Adrenal gland (tissue), 5 donors: ENCODE measurements around the gene TREH.
"Not testable (repeated sequence)": the region's sequence is repeated elsewhere in the genome, so short reads cannot be mapped to it uniquely, and the experiment has no call there.

Experiments
- POLR2A ChIP-seq, 2 donors: fragments of 450-650 bp; IDR thresholded peaks; one replicate each; pipeline ENCODE4 v1.6.1; 2017; ENCODE audit warnings: antibody characterized with exemption in 2 of 2, mild to moderate bottlenecking in 2 of 2, moderate library complexity in 1 of 2
- TF ChIP-seq, protein P1 (sequence below), 6 experiments: fragments of 450-650 bp in 4 of 6; fragments of 200-600 bp in 2 of 6; sonication (generic) in 1 of 6; IDR thresholded peaks; 1 replicate in 5 of 6; 2 replicates in 1 of 6; pipeline versions ENCODE4 v1.5.1 to v1.8.0; 2016 to 2021; ENCODE audit warnings: antibody characterized with exemption in 6 of 6, mild to moderate bottlenecking in 2 of 6, moderate library complexity in 1 of 6
- donor health status: DM: no; HTN: no; CAD: no.

DNA sequence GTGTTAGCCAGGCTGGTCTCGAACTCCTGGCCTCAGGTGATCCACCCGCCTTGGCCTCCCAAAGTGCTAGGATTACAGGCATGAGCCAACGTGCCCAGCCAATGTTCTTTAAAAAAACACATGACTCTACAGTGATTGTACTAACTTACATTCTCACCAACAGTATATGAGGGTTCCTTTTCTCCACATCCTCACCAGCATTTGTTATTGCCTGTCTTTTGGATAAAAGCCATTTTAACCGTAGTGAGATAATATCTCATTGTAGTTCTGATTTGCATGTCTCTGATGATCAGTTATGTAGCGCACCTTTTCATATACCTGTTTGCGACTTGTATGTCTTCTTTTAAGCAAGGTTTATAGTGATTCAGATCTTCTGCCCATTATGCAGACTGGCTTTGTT lies 3.5 kb upstream of the TREH start:
- TF ChIP-seq, protein P1, sequence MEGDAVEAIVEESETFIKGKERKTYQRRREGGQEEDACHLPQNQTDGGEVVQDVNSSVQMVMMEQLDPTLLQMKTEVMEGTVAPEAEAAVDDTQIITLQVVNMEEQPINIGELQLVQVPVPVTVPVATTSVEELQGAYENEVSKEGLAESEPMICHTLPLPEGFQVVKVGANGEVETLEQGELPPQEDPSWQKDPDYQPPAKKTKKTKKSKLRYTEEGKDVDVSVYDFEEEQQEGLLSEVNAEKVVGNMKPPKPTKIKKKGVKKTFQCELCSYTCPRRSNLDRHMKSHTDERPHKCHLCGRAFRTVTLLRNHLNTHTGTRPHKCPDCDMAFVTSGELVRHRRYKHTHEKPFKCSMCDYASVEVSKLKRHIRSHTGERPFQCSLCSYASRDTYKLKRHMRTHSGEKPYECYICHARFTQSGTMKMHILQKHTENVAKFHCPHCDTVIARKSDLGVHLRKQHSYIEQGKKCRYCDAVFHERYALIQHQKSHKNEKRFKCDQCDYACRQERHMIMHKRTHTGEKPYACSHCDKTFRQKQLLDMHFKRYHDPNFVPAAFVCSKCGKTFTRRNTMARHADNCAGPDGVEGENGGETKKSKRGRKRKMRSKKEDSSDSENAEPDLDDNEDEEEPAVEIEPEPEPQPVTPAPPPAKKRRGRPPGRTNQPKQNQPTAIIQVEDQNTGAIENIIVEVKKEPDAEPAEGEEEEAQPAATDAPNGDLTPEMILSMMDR (IDR thresholded peaks at IDR 0.05), result not testable (repeated sequence)
- not testable (repeated sequence) for TF ChIP-seq POLR2A (IDR thresholded peaks at IDR 0.05)
